Left ventricle myocardium superior (tissue), 1 donor: ENCODE measurements around the gene PIBF1. TPM values are rescaled to one million over a fixed set of nuclear protein-coding genes. Genes with fewer than 3 reads are reported as not detected.
"Not testable (repeated sequence)": the region's sequence is repeated elsewhere in the genome, so short reads cannot be mapped to it uniquely, and the experiment has no call there.

Experiments used
- ATAC-seq: fragments of 200-7000 bp; cut with Tn5 transposase; one replicate; pipeline ENCODE4 v1.9.1; 2020; ENCODE audit warnings: mild to moderate bottlenecking, moderate library complexity
- DNase-seq: peaks from one replicate; pipeline ENCODE4 v3.0.0-alpha.2; 2020
- intact Hi-C: fragments of 100-400 bp; cut with micrococcal nuclease; formaldehyde crosslinking; loops from one replicate; pipeline ENCODE4 v1.11.0; 2022
- total RNA-seq: library from RNA; stranded (reverse); fragmentation: NEBNext Ultra II Directional; extraction: Animal tissue kit (Norgen Biotek cat#: 25700); gene quantifications from one replicate; pipeline ENCODE4 v1.2.1, GENCODE V29; 2021
- donor health status: DM: no; HTN: yes; CAD: no; lungs with severe emphysema.

PIBF1 gene
- total RNA-seq, 1 donor from 2014 or later = 11.2 TPM

DNA sequence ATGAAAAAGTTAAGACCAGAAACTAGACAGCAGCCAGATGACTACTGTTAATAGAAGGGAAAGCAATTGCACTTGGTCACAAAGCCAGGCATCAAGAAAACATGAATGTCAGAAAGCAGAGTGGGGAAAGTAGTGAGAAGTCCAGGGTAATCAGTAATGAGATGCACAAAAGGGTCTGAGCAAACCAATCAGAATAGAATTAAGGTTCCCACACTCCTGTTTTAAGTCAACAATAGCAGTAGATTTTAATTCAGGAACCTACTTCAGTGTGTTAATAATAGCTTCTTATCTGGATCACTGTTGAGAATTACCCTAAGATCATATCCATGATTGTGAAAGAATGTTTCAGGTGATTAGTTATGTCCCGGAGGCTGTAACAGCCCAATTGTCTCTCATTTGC is 204.3 kb downstream of the PIBF1 start:
- no peak for DNase-seq
- no peak for ATAC-seq
- intact Hi-C loops = no loop called here

DNA sequence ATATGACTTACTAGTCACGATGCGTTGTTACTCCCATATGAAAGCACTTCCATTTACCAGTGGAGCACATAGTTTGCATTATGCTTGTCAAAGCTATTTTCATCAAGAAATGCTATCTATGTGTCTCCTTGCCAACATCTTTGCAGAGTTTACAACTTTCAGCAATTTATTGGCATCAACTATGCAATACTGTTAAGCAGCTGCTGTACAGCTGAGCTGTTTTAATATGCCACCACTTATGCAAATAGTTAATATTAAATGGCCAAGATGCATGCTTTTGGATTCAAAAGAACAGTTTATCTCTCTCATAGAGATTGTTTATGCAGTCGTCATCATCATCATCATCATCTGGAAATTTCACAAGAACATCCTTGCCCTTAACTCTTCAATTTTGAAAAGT is 209.0 kb downstream of the PIBF1 start:
- DNase-seq (no peak), ATAC-seq (no peak)
- intact Hi-C loops = no loop called here

DNA sequence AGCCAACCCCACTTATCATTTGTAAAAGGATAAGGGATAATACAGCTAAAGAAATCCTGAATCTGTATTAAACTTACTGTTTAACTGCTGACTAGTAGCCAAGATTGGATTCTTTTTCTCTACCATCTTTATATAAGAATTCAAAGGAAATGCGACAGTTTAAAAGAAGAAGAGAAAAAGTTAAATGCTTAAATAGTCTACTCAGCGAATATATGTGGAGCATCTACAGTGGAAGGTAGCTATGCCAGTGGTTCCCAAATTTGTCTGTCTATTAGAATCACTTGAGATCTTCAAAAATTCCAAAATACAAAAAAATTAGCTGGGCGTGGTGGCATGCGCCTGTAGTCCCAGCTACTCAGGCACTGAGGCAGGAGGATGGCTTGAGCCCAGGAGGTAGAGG is 216.1 kb downstream of the PIBF1 start:
- ATAC-seq (no peak), DNase-seq (no peak)
- intact Hi-C loops = no loop called here

- ATAC-seq (no peak), DNase-seq (no peak)
- intact Hi-C loops = no loop called here
These were observed 218.2 kb downstream of the PIBF1 start for GRCh38 chr13:73000027-73000674.

DNA sequence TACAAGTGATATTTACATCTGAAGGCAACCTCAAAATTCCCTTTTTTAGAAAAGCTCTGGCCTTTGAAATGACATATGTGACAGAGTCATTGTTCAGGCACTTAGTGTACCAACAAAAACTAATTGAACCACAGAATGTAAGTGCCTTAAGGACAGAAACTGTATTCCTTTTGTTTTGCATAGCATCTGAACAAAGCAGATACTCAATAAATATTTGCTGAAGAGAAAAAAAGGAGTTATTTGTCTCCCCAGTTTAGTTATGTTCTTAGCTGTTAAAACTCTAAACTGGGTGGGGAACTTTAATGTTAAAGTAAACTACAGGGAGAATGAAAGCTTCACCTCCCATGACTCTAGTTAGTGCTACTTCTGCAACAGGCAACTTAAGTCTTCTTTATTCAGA is 220.0 kb downstream of the PIBF1 start:
- DNase-seq (no peak), ATAC-seq (no peak)
- intact Hi-C loops = no loop called here

GRCh38 chr13:73011751-73012150 is 229.8 kb downstream of the PIBF1 start:
- DNase-seq (no peak), ATAC-seq (no peak)
- intact Hi-C loops = no loop called here

GRCh38 chr13:73015805-73016204 is 233.9 kb downstream of the PIBF1 start:
- DNase-seq (no peak), ATAC-seq (no peak)
- intact Hi-C loops = no loop called here

DNA sequence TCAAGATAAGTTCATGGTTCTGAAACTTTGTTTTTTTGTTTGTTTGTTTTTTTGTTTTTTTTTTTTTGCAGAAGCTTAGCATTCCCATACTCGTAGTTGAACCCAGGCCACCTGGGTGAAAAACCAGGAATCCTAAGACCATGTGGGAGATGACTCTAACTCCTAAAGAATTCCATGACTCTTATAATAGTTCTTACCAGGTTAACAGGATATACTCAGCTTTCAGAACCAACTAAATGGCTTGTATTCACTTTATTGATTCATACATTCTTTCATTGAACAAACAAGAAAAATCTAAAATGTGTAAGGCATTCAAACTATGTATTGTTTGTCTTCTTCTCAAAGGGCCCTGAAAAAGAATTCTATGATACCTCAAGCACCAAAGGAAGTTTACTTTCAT is 236.4 kb downstream of the PIBF1 start:
- DNase-seq (no peak), ATAC-seq (no peak)
- intact Hi-C loops = no loop called here

- ATAC-seq = no peak
- DNase-seq = no peak
- intact Hi-C loops = no loop called here
These were observed 243.5 kb downstream of the PIBF1 start for GRCh38 chr13:73025217-73026012.

DNA sequence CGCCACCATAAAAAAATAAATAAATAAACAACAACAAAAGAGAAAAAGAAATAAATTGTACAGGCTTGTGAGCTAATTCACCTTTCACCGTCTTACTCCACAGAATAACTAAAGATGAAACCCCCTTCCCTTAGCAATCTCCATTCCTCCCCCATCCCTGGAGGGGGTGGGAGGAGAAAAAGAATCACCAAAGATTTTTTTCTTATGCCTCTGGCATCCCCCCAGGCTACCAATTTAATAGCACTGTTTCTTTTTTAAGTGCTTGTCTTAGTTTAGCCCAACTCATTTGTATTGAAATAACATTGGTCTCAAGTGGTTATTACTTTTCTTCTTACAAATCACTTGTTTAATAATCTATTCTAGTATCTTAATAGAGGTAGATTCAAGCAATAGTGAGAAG is 253.0 kb downstream of the PIBF1 start:
- intact Hi-C loops = no loop called here
- ATAC-seq = no peak
- no peak for DNase-seq

GRCh38 chr13:73035660-73036059 is 253.7 kb downstream of the PIBF1 start:
- intact Hi-C loops = no loop called here
- ATAC-seq (no peak), DNase-seq (no peak)

- DNase-seq = no peak
- ATAC-seq = peak; percentile 38
- intact Hi-C loops = no loop called here
These were observed 254.6 kb downstream of the PIBF1 start for GRCh38 chr13:73036566-73036965.

GRCh38 chr13:73038064-73038463 is 256.1 kb downstream of the PIBF1 start:
- intact Hi-C loops = no loop called here
- ATAC-seq (no peak), DNase-seq (no peak)

- intact Hi-C loops = no loop called here
- no peak for ATAC-seq
- DNase-seq = no peak
These were observed 257.5 kb downstream of the PIBF1 start for GRCh38 chr13:73039201-73040108.

DNA sequence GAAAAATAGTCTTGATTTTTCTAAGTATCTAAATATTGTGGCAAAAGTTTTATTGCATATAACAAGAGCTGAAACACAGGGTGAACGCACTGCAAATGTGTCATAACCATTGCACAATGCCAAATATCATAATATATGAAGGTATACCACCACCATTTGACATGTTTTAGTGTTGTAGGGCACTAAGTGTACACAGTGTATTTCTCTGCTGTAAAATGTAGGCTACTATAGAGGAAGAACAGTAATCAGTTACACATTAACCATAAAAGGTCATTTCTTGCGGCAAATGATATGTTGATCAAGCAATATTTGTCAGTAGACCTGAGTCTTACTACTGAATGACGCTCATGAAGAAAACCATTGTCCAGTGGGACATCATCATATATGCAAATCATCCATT is 258.6 kb downstream of the PIBF1 start:
- DNase-seq (no peak), ATAC-seq (no peak)
- intact Hi-C loops = no loop called here

DNA sequence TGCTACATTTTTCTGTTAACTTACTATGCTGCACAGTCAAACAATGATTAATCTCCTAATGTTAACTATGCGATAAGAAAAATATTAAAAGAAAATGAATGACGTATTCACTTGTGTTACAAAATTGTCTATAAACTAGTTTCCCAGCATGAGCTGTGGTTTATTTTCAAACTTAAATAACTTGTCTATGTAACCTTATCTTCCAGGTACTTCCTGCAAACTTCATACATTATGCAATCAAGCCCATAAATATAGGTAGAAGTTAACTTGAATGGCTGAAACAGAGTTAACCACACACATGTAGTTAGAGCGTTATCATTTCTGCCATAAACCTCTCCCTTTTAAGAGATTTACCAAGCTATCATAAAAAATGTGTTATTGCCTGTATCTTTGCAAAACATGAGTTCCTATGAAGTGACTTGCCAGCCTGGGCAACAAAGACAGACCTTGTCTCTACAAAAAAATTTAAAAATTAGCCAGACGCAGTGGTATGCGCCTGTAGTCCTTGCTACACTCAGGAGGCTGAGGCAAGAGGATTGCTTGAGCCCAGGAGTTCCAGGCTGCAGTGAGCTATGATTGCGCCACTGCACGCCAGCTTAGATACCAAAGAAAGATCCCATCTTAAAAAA is 259.1 kb downstream of the PIBF1 start:
- intact Hi-C loops = no loop called here
- DNase-seq = no peak
- no peak for ATAC-seq

GRCh38 chr13:73045031-73045430 is 263.1 kb downstream of the PIBF1 start:
- intact Hi-C loops = no loop called here
- ATAC-seq (no peak), DNase-seq (no peak)

DNA sequence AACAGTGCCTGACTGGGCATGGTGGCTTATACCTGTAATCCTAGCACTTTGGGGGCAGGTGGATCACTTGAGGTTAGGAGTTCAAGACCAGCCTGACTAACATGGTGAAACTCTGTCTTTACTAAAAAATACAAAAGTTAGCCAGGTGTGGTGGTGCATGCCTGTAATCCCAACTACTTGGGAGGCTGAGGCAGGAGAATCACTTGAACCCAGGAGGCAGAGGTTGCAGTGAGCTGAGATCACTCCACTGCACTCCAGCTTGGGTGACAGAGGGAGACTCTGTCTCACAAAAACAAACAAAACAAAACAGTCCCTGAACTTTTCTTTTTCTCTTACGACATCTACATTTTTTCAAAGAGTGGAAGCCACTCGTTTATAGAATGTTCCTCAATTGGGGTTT is 266.7 kb downstream of the PIBF1 start:
- DNase-seq, intact Hi-C loops, ATAC-seq: not testable (repeated sequence)

GRCh38 chr13:73054712-73055111 is 272.8 kb downstream of the PIBF1 start:
- intact Hi-C loops = no loop called here
- DNase-seq = no peak
- no peak for ATAC-seq
